H9 (cell line): ENCODE data around the gene SLC29A1. TPM values are rescaled to one million over a fixed set of nuclear protein-coding genes. Genes with fewer than 3 reads are reported as not detected.

Source experiments
- DNase-seq: peaks from one replicate; pipeline ENCODE4 v3.0.0-alpha.2; 2017
- H2AFZ ChIP-seq: one replicate; pipeline ENCODE4 v1.6.1; 2013; ENCODE audit warnings: mild to moderate bottlenecking, low read length, control low read depth, moderate library complexity
- H2AK5ac ChIP-seq: 2 replicates; pipeline ENCODE4 v1.6.1; 2013; ENCODE audit warnings: low read length, control low read depth, mixed read lengths; ENCODE audit not compliant: insufficient read length
- H2BK120ac ChIP-seq: one replicate; pipeline ENCODE4 v1.6.1; 2013; ENCODE audit warnings: low read depth, mild to moderate bottlenecking, low read length, control low read depth, inconsistent platforms; ENCODE audit not compliant: poor library complexity, severe bottlenecking
- H2BK12ac ChIP-seq: 2 replicates; pipeline ENCODE4 v1.6.1; 2013; ENCODE audit warnings: low read length, control low read depth, mixed read lengths, low read depth; ENCODE audit not compliant: insufficient read length
- H2BK15ac ChIP-seq: 2 replicates; pipeline ENCODE4 v1.6.1; 2013; ENCODE audit warnings: low read depth, low read length, control low read depth
- H2BK20ac ChIP-seq: one replicate; pipeline ENCODE4 v1.6.1; 2013; ENCODE audit warnings: low read depth, mild to moderate bottlenecking, low read length, control low read depth, inconsistent platforms; ENCODE audit not compliant: poor library complexity, severe bottlenecking
- H2BK5ac ChIP-seq: 2 replicates; pipeline ENCODE4 v1.6.1; 2013; ENCODE audit warnings: low read length, control low read depth, mixed read lengths; ENCODE audit not compliant: insufficient read length
- H3K14ac ChIP-seq: 2 replicates; pipeline ENCODE4 v1.6.1; 2013; ENCODE audit warnings: low read length, control low read depth; ENCODE audit not compliant: insufficient read depth
- H3K18ac ChIP-seq: 2 replicates; pipeline ENCODE4 v1.6.1; 2013; ENCODE audit warnings: low read depth, mild to moderate bottlenecking, mixed read lengths, low read length, control low read depth; ENCODE audit not compliant: insufficient read length
- H3K23ac ChIP-seq: 2 replicates; pipeline ENCODE4 v1.6.1; 2013; ENCODE audit warnings: low read length, control low read depth, mixed read lengths, low read depth; ENCODE audit not compliant: insufficient read length
- H3K23me2 ChIP-seq: 2 replicates; pipeline ENCODE4 v1.6.1; 2013; ENCODE audit warnings: low read depth, mild to moderate bottlenecking, mixed read lengths, low read length, control low read depth; ENCODE audit not compliant: insufficient read length, poor library complexity, severe bottlenecking
- H3K27ac ChIP-seq: 2 replicates; pipeline ENCODE4 v1.5.1; 2013; ENCODE audit warnings: low read length, control low read depth, mixed read lengths, low read depth; ENCODE audit not compliant: insufficient read length
- H3K27me3 ChIP-seq: 2 replicates; pipeline ENCODE4 v1.6.1; 2013; ENCODE audit warnings: low read length, control low read depth, inconsistent platforms; ENCODE audit not compliant: insufficient read depth
- H3K4ac ChIP-seq: 2 replicates; pipeline ENCODE4 v1.6.1; 2013; ENCODE audit warnings: low read depth, mild to moderate bottlenecking, control low read depth, inconsistent platforms, low read length, moderate library complexity
- H3K4me1 ChIP-seq: 2 replicates; pipeline ENCODE4 v1.6.1; 2013; ENCODE audit warnings: low read length, control low read depth, inconsistent platforms; ENCODE audit not compliant: insufficient read depth
- H3K4me2 ChIP-seq: 2 replicates; pipeline ENCODE4 v1.6.1; 2013; ENCODE audit warnings: low read length, control low read depth, mixed read lengths; ENCODE audit not compliant: insufficient read length, insufficient read depth
- H3K56ac ChIP-seq: 2 replicates; pipeline ENCODE4 v1.6.1; 2013; ENCODE audit warnings: low read depth, mild to moderate bottlenecking, mixed read lengths, low read length, control low read depth; ENCODE audit not compliant: insufficient read length
- H3K79me1 ChIP-seq: 2 replicates; pipeline ENCODE4 v1.6.1; 2013; ENCODE audit warnings: low read depth, mild to moderate bottlenecking, moderate library complexity, low read length, control low read depth, inconsistent platforms; ENCODE audit not compliant: insufficient read depth, poor library complexity, severe bottlenecking
- H3K79me2 ChIP-seq: 2 replicates; pipeline ENCODE4 v1.6.1; 2013; ENCODE audit warnings: low read length, control low read depth, inconsistent platforms; ENCODE audit not compliant: insufficient read depth
- H3K9ac ChIP-seq: 2 replicates; pipeline ENCODE4 v1.6.1; 2013; ENCODE audit warnings: low read length, control low read depth, mixed read lengths; ENCODE audit not compliant: insufficient read length; ENCODE audit errors: extremely low read depth
- H3K9me3 ChIP-seq: one replicate; pipeline ENCODE4 v1.6.1; 2013; ENCODE audit warnings: low read depth, low read length, inconsistent platforms; ENCODE audit not compliant: control insufficient read depth
- H3T11ph ChIP-seq: one replicate; pipeline ENCODE4 v1.6.1; 2013; ENCODE audit warnings: mild to moderate bottlenecking, low read length, control low read depth, inconsistent platforms
- H4K20me1 ChIP-seq: one replicate; pipeline ENCODE4 v1.6.1; 2013; ENCODE audit not compliant: control insufficient read depth, insufficient read length, insufficient read depth
- H4K5ac ChIP-seq: 2 replicates; pipeline ENCODE4 v1.6.1; 2013; ENCODE audit warnings: low read depth, mild to moderate bottlenecking, mixed read lengths, low read length, control low read depth; ENCODE audit not compliant: insufficient read length
- H4K8ac ChIP-seq: replicated peaks from 2 replicates; pipeline ENCODE4 v1.6.1; 2013; ENCODE audit warnings: low read length, control low read depth, mixed read lengths, low read depth; ENCODE audit not compliant: insufficient read length
- H4K91ac ChIP-seq: 2 replicates; pipeline ENCODE4 v1.6.1; 2013; ENCODE audit warnings: low read depth, mild to moderate bottlenecking, moderate library complexity, mixed read lengths, low read length, control low read depth; ENCODE audit not compliant: insufficient read length
- H3K27ac Mint-ChIP-seq, 3 experiments: 2 replicates in 2 of 3; 3 replicates in 1 of 3; pipeline ENCODE4 v1.8.0; 2020 to 2021; ENCODE audit warnings: mixed read lengths in 3 of 3, mild to moderate bottlenecking in 1 of 3, moderate library complexity in 1 of 3
- H3K27me3 Mint-ChIP-seq: 2 replicates; pipeline ENCODE4 v1.8.0; 2021; ENCODE audit warnings: low read depth, mild to moderate bottlenecking, moderate library complexity, mixed read lengths
- H3K36me3 Mint-ChIP-seq, 3 experiments: 2 replicates in 2 of 3; 3 replicates in 1 of 3; pipeline ENCODE4 v1.8.0; 2020 to 2021; ENCODE audit warnings: low read depth in 3 of 3, mixed read lengths in 3 of 3; ENCODE audit not compliant: insufficient read depth in 1 of 3
- H3K4me1 Mint-ChIP-seq, 2 experiments: 2 replicates each; pipeline ENCODE4 v1.8.0; 2020; ENCODE audit warnings: mixed read lengths in 2 of 2
- H3K4me3 Mint-ChIP-seq, 2 experiments: 2 replicates in 1 of 2; 3 replicates in 1 of 2; pipeline ENCODE4 v1.8.0; 2020 to 2021; ENCODE audit warnings: mild to moderate bottlenecking in 2 of 2, mixed read lengths in 2 of 2, moderate library complexity in 1 of 2
- H3K9me3 Mint-ChIP-seq, 2 experiments: 2 replicates in 1 of 2; 3 replicates in 1 of 2; pipeline ENCODE4 v1.8.0; 2020; ENCODE audit warnings: mild to moderate bottlenecking in 2 of 2, mixed read lengths in 2 of 2, moderate library complexity in 1 of 2
- CTCF ChIP-seq: fragments of 200-600 bp; sonication (generic); conservative IDR thresholded peaks from 3 replicates; pipeline ENCODE4 v1.8.0; 2021; ENCODE audit warnings: antibody characterized with exemption, mild to moderate bottlenecking
- WGBS: extraction: QIAGEN DNeasy Blood & Tissue Kit; methylation state at CpG from one replicate; pipeline ENCODE4 v1.1.7; 2013; ENCODE audit warnings: missing lambda C conversion rate, low lambda C conversion rate, mixed read lengths; ENCODE audit not compliant: insufficient read length; ENCODE audit errors: extremely low coverage; 5-methylcytosine and 5-hydroxymethylcytosine counted together
- total RNA-seq: library from RNA; stranded (reverse); gene quantifications from 2 replicates; pipeline ENCODE4 v1.2.1, GENCODE V29; 2021

Gene SLC29A1
- total RNA-seq, 1 experiment from 2014 or later, result 124 TPM

- no peak for TF ChIP-seq CTCF
- H3K4ac ChIP-seq, result no peak overlapping the region
- Mint-ChIP-seq H3K9me3 (no peaks in the 10 kb centered on the region), H3K4me1 (peaks cover 31 to 32% of the 10 kb centered on the region in 2 experiments), H3K4me3 (no peak overlapping the region), H3K27ac (peak overlapping the region in 1 of 3 experiments; percentile 37; a peak in 1 of 7 replicates), H3K36me3 (no peaks in the 10 kb centered on the region), H3K27me3 (no peaks in the 10 kb centered on the region; the same call in 1 of the 2 replicates)
- H2BK5ac ChIP-seq, result no peak overlapping the region
- no peak overlapping the region for H3K56ac ChIP-seq
- no peaks in the 10 kb centered on the region for H3K27me3 ChIP-seq
- H3K27ac ChIP-seq, result no peak overlapping the region
- no peak overlapping the region for H4K5ac ChIP-seq
- no peak overlapping the region for H2BK120ac ChIP-seq
- H2BK15ac ChIP-seq, result no peak overlapping the region
- H3K23me2 ChIP-seq, result no peaks in the 10 kb centered on the region
- no CpG with 5 or more reads among the region's 3 CpGs for WGBS
- no peak overlapping the region for H3K14ac ChIP-seq
- H3K79me1 ChIP-seq, result no peaks in the 10 kb centered on the region
- H3K9me3 ChIP-seq, result no peaks in the 10 kb centered on the region
- no peak overlapping the region for H3K9ac ChIP-seq
- no peak overlapping the region for H4K8ac ChIP-seq
- no peak overlapping the region for H2BK20ac ChIP-seq
- no peak overlapping the region for H2AFZ ChIP-seq
- no peak overlapping the region for H2BK12ac ChIP-seq
- no peak overlapping the region for H4K91ac ChIP-seq
- no peak overlapping the region for H2AK5ac ChIP-seq
- peaks cover 18% of the 10 kb centered on the region; the same call in 1 of the 2 replicates for H3K4me1 ChIP-seq
- no peak overlapping the region for H3K23ac ChIP-seq
- H3K18ac ChIP-seq, result no peak overlapping the region
- H4K20me1 ChIP-seq, result peaks cover 5% of the 10 kb centered on the region
- no peak overlapping the region for H3T11ph ChIP-seq
- no peaks in the 10 kb centered on the region for H3K79me2 ChIP-seq
- H3K4me2 ChIP-seq, result no peak overlapping the region
- DNase-seq, result no peak
Measured at GRCh38 chr6:44198684-44199083, 24.7 kb upstream of the SLC29A1 start.
